CD4-positive, alpha-beta T cell (primary cell): ENCODE data around the gene RWDD1. TPM values are rescaled to one million over a fixed set of nuclear protein-coding genes. Genes with fewer than 3 reads are reported as not detected.

Source experiments
- ATAC-seq: fragments of 200-7000 bp; cut with Tn5 transposase; one replicate; pipeline ENCODE4 v1.10.0; 2022; ENCODE audit warnings: mild to moderate bottlenecking; ENCODE audit not compliant: poor library complexity
- CTCF ChIA-PET: fragments of 350-600 bp; sonication (Branson Sonifier 250); formaldehyde crosslinking; loops from one replicate; lab custom pipeline; 2021; ENCODE audit warnings: antibody characterized with exemption, inconsistent platforms; lab: Charles Lee
- POLR2A ChIA-PET: fragments of 350-600 bp; sonication (Branson Sonifier 250); formaldehyde crosslinking; loops from one replicate; lab custom pipeline; 2021; ENCODE audit warnings: antibody characterized with exemption, inconsistent platforms; lab: Charles Lee
- DNase-seq, 14 experiments: peaks; one replicate each; pipeline ENCODE4 v3.0.0-alpha.2; 2013 to 2020; ENCODE audit warnings: mixed read lengths in 2 of 14
- H3K27ac ChIP-seq, 2 donors: one replicate each; pipeline versions ENCODE4 v1.5.1 to v1.7.0; 2013; ENCODE audit warnings: low read length in 2 of 2, low read depth in 1 of 2, mild to moderate bottlenecking in 1 of 2
- H3K27me3 ChIP-seq, 2 experiments: 1 replicate in 1 of 2; 2 replicates in 1 of 2; pipeline versions ENCODE4 v1.6.1 to v1.7.0; 2013; ENCODE audit warnings: low read length in 2 of 2, control low read depth in 1 of 2, mild to moderate bottlenecking in 1 of 2, moderate library complexity in 1 of 2; ENCODE audit not compliant: insufficient read depth in 2 of 2, control insufficient read depth in 1 of 2
- H3K36me3 ChIP-seq: one replicate; pipeline ENCODE4 v1.6.1; 2013; ENCODE audit warnings: low read length, control low read depth; ENCODE audit not compliant: insufficient read depth
- H3K4me1 ChIP-seq: one replicate; pipeline ENCODE4 v1.6.1; 2013; ENCODE audit warnings: low read length, control low read depth; ENCODE audit not compliant: insufficient read depth
- H3K4me3 ChIP-seq: one replicate; pipeline ENCODE4 v1.5.1; 2013; ENCODE audit warnings: mild to moderate bottlenecking, low read length, moderate library complexity
- H3K9me3 ChIP-seq, 2 experiments: 1 replicate in 1 of 2; 2 replicates in 1 of 2; pipeline versions ENCODE4 v1.6.1 to v1.7.0; 2013; ENCODE audit warnings: low read length in 2 of 2, mild to moderate bottlenecking in 2 of 2, control low read depth in 1 of 2, moderate library complexity in 1 of 2; ENCODE audit not compliant: control insufficient read depth in 1 of 2, insufficient read depth in 1 of 2
- H3K27ac Mint-ChIP-seq: one replicate; pipeline ENCODE4 v1.8.0; 2020; ENCODE audit warnings: mixed read lengths
- H3K27me3 Mint-ChIP-seq: one replicate; pipeline ENCODE4 v1.8.0; 2021; ENCODE audit warnings: mixed read lengths
- H3K36me3 Mint-ChIP-seq: one replicate; pipeline ENCODE4 v1.8.0; 2021; ENCODE audit warnings: low read depth, mixed read lengths
- H3K4me1 Mint-ChIP-seq: one replicate; pipeline ENCODE4 v1.8.0; 2021; ENCODE audit warnings: low read depth, mixed read lengths
- H3K4me3 Mint-ChIP-seq: one replicate; pipeline ENCODE4 v1.8.0; 2020; ENCODE audit warnings: mild to moderate bottlenecking, mixed read lengths
- H3K9me3 Mint-ChIP-seq: one replicate; pipeline ENCODE4 v1.8.0; 2020; ENCODE audit warnings: mixed read lengths
- CTCF ChIP-seq: fragments of 200-600 bp; IDR thresholded peaks from one replicate; pipeline ENCODE4 v1.8.0; 2022; ENCODE audit warnings: antibody characterized with exemption, mild to moderate bottlenecking
- intact Hi-C, 2 experiments: fragments of 100-400 bp; cut with DNase I in 1 of 2; cut with micrococcal nuclease in 1 of 2; formaldehyde crosslinking; loops; one replicate each; pipeline versions ENCODE4 v1.15.1 to v1.9.0; 2023 to 2025; cut with DNase I, micrococcal nuclease
- total RNA-seq, 174 experiments: library from RNA in 2 of 174; stranded (reverse) in 2 of 174; gene quantifications; one replicate each; pipeline ENCODE4 v1.2.3 and lab custom pipeline; 2021 to 2026

The RWDD1 gene
- total RNA-seq, 2 experiments from 2014 or later = 60.3 to 60.5 TPM

- DNase-seq = no peak
- H3K9me3 Mint-ChIP-seq = no peaks in the 10 kb centered on the region
- no peaks in the 10 kb centered on the region for H3K4me1 ChIP-seq
- POLR2A ChIA-PET = no interaction called here
- H3K9me3 ChIP-seq = no peaks in the 10 kb centered on the region
- H3K4me3 Mint-ChIP-seq = no peak overlapping the region
- CTCF ChIA-PET = no interaction called here
- H3K27ac Mint-ChIP-seq = no peak overlapping the region
- H3K36me3 Mint-ChIP-seq = no peaks in the 10 kb centered on the region
- TF ChIP-seq CTCF = no peak
- peaks cover 29% of the 10 kb centered on the region for H3K27me3 Mint-ChIP-seq
- H3K4me3 ChIP-seq = no peak overlapping the region
- H3K36me3 ChIP-seq = no peaks in the 10 kb centered on the region
- intact Hi-C loops = no loop called here
- no peak overlapping the region for H3K27ac ChIP-seq
- no peak for ATAC-seq
- H3K27me3 ChIP-seq = peaks cover 0 to 5% of the 10 kb centered on the region in 2 experiments
- no peaks in the 10 kb centered on the region for H3K4me1 Mint-ChIP-seq
Observed at GRCh38 chr6:116528133-116528532, 43.2 kb upstream of the RWDD1 start.

GRCh38 chr6:116528780-116529179 is 42.5 kb upstream of the RWDD1 start:
- ATAC-seq (no peak), DNase-seq (no peak)
- Histone ChIP-seq H3K27me3 (peaks cover 0 to 5% of the 10 kb centered on the region in 2 experiments), H3K4me1 (no peaks in the 10 kb centered on the region), H3K27ac (no peak overlapping the region), H3K36me3 (no peaks in the 10 kb centered on the region), H3K9me3 (no peaks in the 10 kb centered on the region), H3K4me3 (no peak overlapping the region)
- TF ChIP-seq CTCF = no peak
- ChIA-PET CTCF (no interaction called here), POLR2A (no interaction called here)
- no peak overlapping the region for H3K4me3 Mint-ChIP-seq
- no peaks in the 10 kb centered on the region for H3K4me1 Mint-ChIP-seq
- peaks cover 36% of the 10 kb centered on the region for H3K27me3 Mint-ChIP-seq
- H3K9me3 Mint-ChIP-seq = no peaks in the 10 kb centered on the region
- intact Hi-C loops = no loop called here
- no peaks in the 10 kb centered on the region for H3K36me3 Mint-ChIP-seq
- no peak overlapping the region for H3K27ac Mint-ChIP-seq

- ATAC-seq (no peak), DNase-seq (no peak)
- Histone ChIP-seq H3K4me1 (no peaks in the 10 kb centered on the region), H3K36me3 (no peaks in the 10 kb centered on the region), H3K27ac (no peak overlapping the region), H3K9me3 (no peaks in the 10 kb centered on the region), H3K27me3 (peaks cover 0 to 5% of the 10 kb centered on the region in 2 experiments), H3K4me3 (no peak overlapping the region)
- no peak overlapping the region for H3K4me3 Mint-ChIP-seq
- H3K4me1 Mint-ChIP-seq = no peaks in the 10 kb centered on the region
- CTCF ChIA-PET = no interaction called here
- TF ChIP-seq CTCF = no peak
- no peaks in the 10 kb centered on the region for H3K36me3 Mint-ChIP-seq
- peaks cover 38% of the 10 kb centered on the region for H3K27me3 Mint-ChIP-seq
- H3K9me3 Mint-ChIP-seq = no peaks in the 10 kb centered on the region
- H3K27ac Mint-ChIP-seq = no peak overlapping the region
- intact Hi-C loops = loop anchor here (2.0 to 10.0 kb wide), 4 partner anchors 89 to 315 kb away; no protein-coding TSS in a partner anchor
- POLR2A ChIA-PET = no interaction called here
Observed at GRCh38 chr6:116529466-116530290, 41.6 kb upstream of the RWDD1 start.
